H9 (cell line): ENCODE results near the gene RCOR3. TPM values are rescaled to one million over a fixed set of nuclear protein-coding genes. Genes with fewer than 3 reads are reported as not detected.

Source experiments
- DNase-seq: peaks from one replicate; pipeline ENCODE4 v3.0.0-alpha.2; 2017
- H2AFZ ChIP-seq: one replicate; pipeline ENCODE4 v1.6.1; 2013; ENCODE audit warnings: mild to moderate bottlenecking, low read length, control low read depth, moderate library complexity
- H2AK5ac ChIP-seq: 2 replicates; pipeline ENCODE4 v1.6.1; 2013; ENCODE audit warnings: low read length, control low read depth, mixed read lengths; ENCODE audit not compliant: insufficient read length
- H2BK120ac ChIP-seq: one replicate; pipeline ENCODE4 v1.6.1; 2013; ENCODE audit warnings: low read depth, mild to moderate bottlenecking, low read length, control low read depth, inconsistent platforms; ENCODE audit not compliant: poor library complexity, severe bottlenecking
- H2BK12ac ChIP-seq: 2 replicates; pipeline ENCODE4 v1.6.1; 2013; ENCODE audit warnings: low read length, control low read depth, mixed read lengths, low read depth; ENCODE audit not compliant: insufficient read length
- H2BK15ac ChIP-seq: 2 replicates; pipeline ENCODE4 v1.6.1; 2013; ENCODE audit warnings: low read depth, low read length, control low read depth
- H2BK20ac ChIP-seq: one replicate; pipeline ENCODE4 v1.6.1; 2013; ENCODE audit warnings: low read depth, mild to moderate bottlenecking, low read length, control low read depth, inconsistent platforms; ENCODE audit not compliant: poor library complexity, severe bottlenecking
- H2BK5ac ChIP-seq: 2 replicates; pipeline ENCODE4 v1.6.1; 2013; ENCODE audit warnings: low read length, control low read depth, mixed read lengths; ENCODE audit not compliant: insufficient read length
- H3K14ac ChIP-seq: 2 replicates; pipeline ENCODE4 v1.6.1; 2013; ENCODE audit warnings: low read length, control low read depth; ENCODE audit not compliant: insufficient read depth
- H3K18ac ChIP-seq: 2 replicates; pipeline ENCODE4 v1.6.1; 2013; ENCODE audit warnings: low read depth, mild to moderate bottlenecking, mixed read lengths, low read length, control low read depth; ENCODE audit not compliant: insufficient read length
- H3K23ac ChIP-seq: 2 replicates; pipeline ENCODE4 v1.6.1; 2013; ENCODE audit warnings: low read length, control low read depth, mixed read lengths, low read depth; ENCODE audit not compliant: insufficient read length
- H3K23me2 ChIP-seq: 2 replicates; pipeline ENCODE4 v1.6.1; 2013; ENCODE audit warnings: low read depth, mild to moderate bottlenecking, mixed read lengths, low read length, control low read depth; ENCODE audit not compliant: insufficient read length, poor library complexity, severe bottlenecking
- H3K27ac ChIP-seq: 2 replicates; pipeline ENCODE4 v1.5.1; 2013; ENCODE audit warnings: low read length, control low read depth, mixed read lengths, low read depth; ENCODE audit not compliant: insufficient read length
- H3K27me3 ChIP-seq: 2 replicates; pipeline ENCODE4 v1.6.1; 2013; ENCODE audit warnings: low read length, control low read depth, inconsistent platforms; ENCODE audit not compliant: insufficient read depth
- H3K4ac ChIP-seq: 2 replicates; pipeline ENCODE4 v1.6.1; 2013; ENCODE audit warnings: low read depth, mild to moderate bottlenecking, control low read depth, inconsistent platforms, low read length, moderate library complexity
- H3K4me1 ChIP-seq: 2 replicates; pipeline ENCODE4 v1.6.1; 2013; ENCODE audit warnings: low read length, control low read depth, inconsistent platforms; ENCODE audit not compliant: insufficient read depth
- H3K4me2 ChIP-seq: 2 replicates; pipeline ENCODE4 v1.6.1; 2013; ENCODE audit warnings: low read length, control low read depth, mixed read lengths; ENCODE audit not compliant: insufficient read length, insufficient read depth
- H3K56ac ChIP-seq: 2 replicates; pipeline ENCODE4 v1.6.1; 2013; ENCODE audit warnings: low read depth, mild to moderate bottlenecking, mixed read lengths, low read length, control low read depth; ENCODE audit not compliant: insufficient read length
- H3K79me1 ChIP-seq: 2 replicates; pipeline ENCODE4 v1.6.1; 2013; ENCODE audit warnings: low read depth, mild to moderate bottlenecking, moderate library complexity, low read length, control low read depth, inconsistent platforms; ENCODE audit not compliant: insufficient read depth, poor library complexity, severe bottlenecking
- H3K79me2 ChIP-seq: 2 replicates; pipeline ENCODE4 v1.6.1; 2013; ENCODE audit warnings: low read length, control low read depth, inconsistent platforms; ENCODE audit not compliant: insufficient read depth
- H3K9ac ChIP-seq: 2 replicates; pipeline ENCODE4 v1.6.1; 2013; ENCODE audit warnings: low read length, control low read depth, mixed read lengths; ENCODE audit not compliant: insufficient read length; ENCODE audit errors: extremely low read depth
- H3K9me3 ChIP-seq: one replicate; pipeline ENCODE4 v1.6.1; 2013; ENCODE audit warnings: low read depth, low read length, inconsistent platforms; ENCODE audit not compliant: control insufficient read depth
- H3T11ph ChIP-seq: one replicate; pipeline ENCODE4 v1.6.1; 2013; ENCODE audit warnings: mild to moderate bottlenecking, low read length, control low read depth, inconsistent platforms
- H4K20me1 ChIP-seq: one replicate; pipeline ENCODE4 v1.6.1; 2013; ENCODE audit not compliant: control insufficient read depth, insufficient read length, insufficient read depth
- H4K5ac ChIP-seq: 2 replicates; pipeline ENCODE4 v1.6.1; 2013; ENCODE audit warnings: low read depth, mild to moderate bottlenecking, mixed read lengths, low read length, control low read depth; ENCODE audit not compliant: insufficient read length
- H4K8ac ChIP-seq: replicated peaks from 2 replicates; pipeline ENCODE4 v1.6.1; 2013; ENCODE audit warnings: low read length, control low read depth, mixed read lengths, low read depth; ENCODE audit not compliant: insufficient read length
- H4K91ac ChIP-seq: 2 replicates; pipeline ENCODE4 v1.6.1; 2013; ENCODE audit warnings: low read depth, mild to moderate bottlenecking, moderate library complexity, mixed read lengths, low read length, control low read depth; ENCODE audit not compliant: insufficient read length
- H3K27ac Mint-ChIP-seq, 3 experiments: 2 replicates in 2 of 3; 3 replicates in 1 of 3; pipeline ENCODE4 v1.8.0; 2020 to 2021; ENCODE audit warnings: mixed read lengths in 3 of 3, mild to moderate bottlenecking in 1 of 3, moderate library complexity in 1 of 3
- H3K27me3 Mint-ChIP-seq: 2 replicates; pipeline ENCODE4 v1.8.0; 2021; ENCODE audit warnings: low read depth, mild to moderate bottlenecking, moderate library complexity, mixed read lengths
- H3K36me3 Mint-ChIP-seq, 3 experiments: 2 replicates in 2 of 3; 3 replicates in 1 of 3; pipeline ENCODE4 v1.8.0; 2020 to 2021; ENCODE audit warnings: low read depth in 3 of 3, mixed read lengths in 3 of 3; ENCODE audit not compliant: insufficient read depth in 1 of 3
- H3K4me1 Mint-ChIP-seq, 2 experiments: 2 replicates each; pipeline ENCODE4 v1.8.0; 2020; ENCODE audit warnings: mixed read lengths in 2 of 2
- H3K4me3 Mint-ChIP-seq, 2 experiments: 2 replicates in 1 of 2; 3 replicates in 1 of 2; pipeline ENCODE4 v1.8.0; 2020 to 2021; ENCODE audit warnings: mild to moderate bottlenecking in 2 of 2, mixed read lengths in 2 of 2, moderate library complexity in 1 of 2
- H3K9me3 Mint-ChIP-seq, 2 experiments: 2 replicates in 1 of 2; 3 replicates in 1 of 2; pipeline ENCODE4 v1.8.0; 2020; ENCODE audit warnings: mild to moderate bottlenecking in 2 of 2, mixed read lengths in 2 of 2, moderate library complexity in 1 of 2
- WGBS: extraction: QIAGEN DNeasy Blood & Tissue Kit; methylation state at CpG from one replicate; pipeline ENCODE4 v1.1.7; 2013; ENCODE audit warnings: missing lambda C conversion rate, low lambda C conversion rate, mixed read lengths; ENCODE audit not compliant: insufficient read length; ENCODE audit errors: extremely low coverage; 5-methylcytosine and 5-hydroxymethylcytosine counted together
- total RNA-seq: library from RNA; stranded (reverse); gene quantifications from 2 replicates; pipeline ENCODE4 v1.2.1, GENCODE V29; 2021
- TF ChIP-seq, protein P1 (sequence below): fragments of 200-600 bp; sonication (generic); conservative IDR thresholded peaks from 3 replicates; pipeline ENCODE4 v1.8.0; 2021; ENCODE audit warnings: antibody characterized with exemption, mild to moderate bottlenecking

Gene RCOR3
- total RNA-seq, 1 experiment from 2014 or later, result 37.2 TPM

DNA sequence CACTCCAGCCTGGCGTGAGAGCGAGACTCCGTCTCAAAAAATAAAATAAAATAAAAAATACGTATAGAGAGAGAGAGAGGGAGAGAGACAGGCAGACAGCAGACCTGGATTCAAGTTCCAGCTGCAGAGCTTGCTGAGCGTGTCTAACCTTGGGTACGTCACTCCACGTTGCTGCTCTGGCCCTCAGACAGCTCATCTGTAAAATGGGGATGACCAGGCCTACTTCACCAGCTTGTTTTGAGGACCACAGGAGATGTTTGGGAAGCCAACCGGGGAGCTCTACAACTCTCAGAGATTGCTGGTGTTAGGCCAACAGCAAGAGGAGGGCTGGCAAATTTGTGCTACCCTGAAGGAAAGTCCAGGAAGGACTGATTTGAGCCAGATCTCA, 67.0 kb downstream of the RCOR3 start:
- Histone ChIP-seq H3K27ac (no peak overlapping the region), H3K79me1 (no peaks in the 10 kb centered on the region), H3K18ac (no peak overlapping the region), H3K4me2 (peak overlapping the region; percentile 27), H2BK120ac (no peak overlapping the region), H3T11ph (no peak overlapping the region), H4K91ac (no peak overlapping the region), H2BK5ac (no peak overlapping the region), H2AK5ac (no peak overlapping the region), H3K4me1 (peaks cover 10% of the 10 kb centered on the region; the same call in 1 of the 2 replicates), H2AFZ (peak overlapping the region; percentile 5), H3K79me2 (peaks cover 3% of the 10 kb centered on the region; the same call in 1 of the 2 replicates), H2BK12ac (no peak overlapping the region), H3K4ac (no peak overlapping the region), H3K14ac (no peak overlapping the region), H4K20me1 (no peaks in the 10 kb centered on the region), H2BK15ac (no peak overlapping the region), H3K23me2 (peaks cover 14% of the 10 kb centered on the region), H3K27me3 (no peaks in the 10 kb centered on the region), H3K9me3 (no peaks in the 10 kb centered on the region), H4K8ac (no peak overlapping the region), H2BK20ac (no peak overlapping the region), H3K56ac (no peak overlapping the region), H3K23ac (no peak overlapping the region), H3K9ac (no peak overlapping the region), H4K5ac (no peak overlapping the region)
- no peaks in the 10 kb centered on the region for H3K9me3 Mint-ChIP-seq
- TF ChIP-seq, protein P1, sequence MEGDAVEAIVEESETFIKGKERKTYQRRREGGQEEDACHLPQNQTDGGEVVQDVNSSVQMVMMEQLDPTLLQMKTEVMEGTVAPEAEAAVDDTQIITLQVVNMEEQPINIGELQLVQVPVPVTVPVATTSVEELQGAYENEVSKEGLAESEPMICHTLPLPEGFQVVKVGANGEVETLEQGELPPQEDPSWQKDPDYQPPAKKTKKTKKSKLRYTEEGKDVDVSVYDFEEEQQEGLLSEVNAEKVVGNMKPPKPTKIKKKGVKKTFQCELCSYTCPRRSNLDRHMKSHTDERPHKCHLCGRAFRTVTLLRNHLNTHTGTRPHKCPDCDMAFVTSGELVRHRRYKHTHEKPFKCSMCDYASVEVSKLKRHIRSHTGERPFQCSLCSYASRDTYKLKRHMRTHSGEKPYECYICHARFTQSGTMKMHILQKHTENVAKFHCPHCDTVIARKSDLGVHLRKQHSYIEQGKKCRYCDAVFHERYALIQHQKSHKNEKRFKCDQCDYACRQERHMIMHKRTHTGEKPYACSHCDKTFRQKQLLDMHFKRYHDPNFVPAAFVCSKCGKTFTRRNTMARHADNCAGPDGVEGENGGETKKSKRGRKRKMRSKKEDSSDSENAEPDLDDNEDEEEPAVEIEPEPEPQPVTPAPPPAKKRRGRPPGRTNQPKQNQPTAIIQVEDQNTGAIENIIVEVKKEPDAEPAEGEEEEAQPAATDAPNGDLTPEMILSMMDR, result no peak
- peaks cover 22% of the 10 kb centered on the region for H3K27me3 Mint-ChIP-seq
- no peak overlapping the region; a peak in 1 of 7 replicates for H3K27ac Mint-ChIP-seq
- no CpG with 5 or more reads among the region's 8 CpGs for WGBS
- DNase-seq, result no peak
- peaks cover 0 to 14% (median 0%) of the 10 kb centered on the region in 3 experiments; a peak in 5 of 7 replicates for H3K36me3 Mint-ChIP-seq
- H3K4me3 Mint-ChIP-seq, result peak overlapping the region; percentile 85 to 86
- H3K4me1 Mint-ChIP-seq, result peaks cover 46 to 47% of the 10 kb centered on the region in 2 experiments
